A549 treated with CORT108297 at 1 μM for 4 hours (cell line): ENCODE results near the gene PLXNC1. TPM values are rescaled to one million over a fixed set of nuclear protein-coding genes. Genes with fewer than 3 reads are reported as not detected.

Experiments used
- total RNA-seq: library from RNA; stranded (reverse); fragments of 200-300 nt; extraction: Qiagen RNA extraction; gene quantifications from 5 replicates; pipeline ENCODE4 v1.2.3, GENCODE V29; 2022

Gene PLXNC1
- 0.06 to 0.27 TPM (median 0.13 TPM) in 5 replicates for total RNA-seq

GRCh38 chr12:94147991-94148738, at the start of gene PLXNC1:
Gene PLXNC1, plus strand, starts transcription at chr12:94148577. Its CDS starts 395 bp downstream, at chr12:94148972.

